NCI-H1417 treated with DMSO at 0.1 percent for 48 hours (cell line): Measurements from ENCODE around the gene MEI1.
"Not testable (repeated sequence)": the region's sequence is repeated elsewhere in the genome, so short reads cannot be mapped to it uniquely, and the experiment has no call there.

ENCODE experiments used
- DNase-seq: peaks from one replicate; lab custom pipeline; 2025; lab: John Stamatoyannopoulos, UW

MEI1 gene

DNA sequence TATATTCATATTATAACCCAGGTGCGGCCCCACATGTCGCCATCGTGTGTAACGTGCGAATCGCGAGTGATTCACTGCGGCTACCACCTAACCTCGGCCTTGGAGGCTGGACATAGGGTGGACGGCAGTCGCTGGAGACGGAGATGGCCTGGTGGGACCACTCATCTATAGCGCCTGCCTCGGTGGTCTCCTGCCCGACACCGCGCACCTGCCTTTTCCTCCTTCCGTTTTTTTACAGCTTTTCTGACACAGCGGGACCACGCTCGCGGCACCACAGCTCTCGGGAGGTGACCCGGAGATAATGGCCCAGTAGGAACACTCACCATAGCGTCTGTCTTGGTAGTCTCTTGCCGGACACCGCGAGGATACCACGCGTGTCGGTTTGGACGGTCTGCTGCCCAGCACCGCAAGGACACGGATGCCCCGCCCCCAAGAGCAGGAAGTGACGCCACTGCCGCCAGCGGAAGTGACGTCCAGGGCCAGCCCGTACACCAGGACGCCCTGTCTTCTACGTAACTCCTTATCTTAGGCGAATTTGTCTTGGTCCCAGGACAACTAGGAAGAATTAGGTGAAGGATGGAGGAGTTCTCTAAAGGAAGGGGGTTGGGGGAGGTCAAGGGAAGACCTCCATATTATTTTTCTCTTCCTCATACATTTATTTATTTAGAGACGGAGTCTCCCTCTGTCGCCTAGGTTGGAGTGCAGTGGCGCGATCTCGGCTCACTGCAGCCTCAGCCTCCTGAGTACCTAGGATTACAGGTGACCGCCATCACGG, 17.1 kb upstream of the MEI1 start:
- DNase-seq: no peak

DNA sequence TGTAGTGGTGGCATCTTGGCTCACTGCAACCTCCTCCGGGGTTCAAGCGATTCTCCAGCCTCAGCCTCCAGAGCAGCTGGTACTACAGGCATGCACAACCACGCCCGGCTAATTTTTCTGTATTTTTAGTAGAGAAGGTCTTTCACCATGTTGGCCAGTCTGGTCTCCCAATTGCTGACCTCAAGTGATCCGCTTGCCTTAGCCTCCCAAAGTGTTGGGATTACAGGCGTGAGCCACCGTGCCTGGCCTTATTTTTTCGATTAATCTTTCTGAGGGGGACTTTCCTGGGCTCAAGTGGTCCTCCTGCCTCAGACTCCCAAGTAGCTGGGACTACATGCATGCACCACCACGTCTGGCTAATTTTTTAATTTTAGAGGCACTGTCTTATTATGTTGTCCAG, 16.3 kb upstream of the MEI1 start:
- DNase-seq: no peak

- no peak for DNase-seq
Observed at GRCh38 chr22:41683616-41684015, 15.7 kb upstream of the MEI1 start.

- DNase-seq: no peak
Observed at GRCh38 chr22:41684194-41684593, 15.1 kb upstream of the MEI1 start.

DNA sequence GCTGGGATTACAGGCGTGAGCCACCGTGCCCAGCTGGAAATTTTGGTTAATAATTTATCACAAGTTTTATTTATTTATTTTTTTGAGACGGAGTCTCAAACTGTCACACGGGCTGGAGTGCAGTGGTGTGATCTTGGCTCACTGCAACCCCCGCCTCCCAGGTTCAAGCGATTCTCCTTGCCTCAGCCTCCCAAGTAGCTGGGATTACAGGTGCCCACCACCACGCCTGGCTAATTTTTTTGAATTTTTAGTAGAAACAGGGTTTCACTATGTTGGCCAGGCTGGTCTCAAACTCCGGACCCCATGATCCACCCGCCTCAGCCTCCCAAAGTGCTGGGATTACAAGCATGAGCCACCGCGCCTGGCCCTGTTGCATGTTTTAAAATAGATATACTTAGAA, 12.4 kb upstream of the MEI1 start:
- DNase-seq: not testable (repeated sequence)

DNA sequence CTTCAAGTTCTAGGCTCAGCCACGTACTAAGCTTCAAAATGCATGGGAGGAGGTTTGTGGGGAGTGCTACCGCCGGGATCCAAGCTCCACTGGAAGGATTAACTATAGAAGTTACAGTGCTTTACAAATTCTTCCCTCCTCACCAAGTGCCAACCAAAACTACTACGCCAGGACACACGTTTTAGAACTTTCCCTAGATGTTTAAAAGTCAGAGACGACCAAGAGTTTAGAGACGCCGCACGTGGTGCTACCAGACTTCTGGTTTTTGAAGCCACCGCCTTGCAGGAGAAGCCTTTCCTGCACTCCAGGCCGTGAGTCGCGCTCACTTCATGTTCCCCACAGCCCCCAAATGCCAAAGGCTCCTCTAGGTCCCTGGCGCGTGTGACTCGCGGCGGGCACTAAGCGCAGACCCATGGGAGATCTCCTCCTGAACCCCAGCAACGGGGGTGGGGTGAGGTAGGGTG, 11.4 kb upstream of the MEI1 start:
- no peak for DNase-seq

DNA sequence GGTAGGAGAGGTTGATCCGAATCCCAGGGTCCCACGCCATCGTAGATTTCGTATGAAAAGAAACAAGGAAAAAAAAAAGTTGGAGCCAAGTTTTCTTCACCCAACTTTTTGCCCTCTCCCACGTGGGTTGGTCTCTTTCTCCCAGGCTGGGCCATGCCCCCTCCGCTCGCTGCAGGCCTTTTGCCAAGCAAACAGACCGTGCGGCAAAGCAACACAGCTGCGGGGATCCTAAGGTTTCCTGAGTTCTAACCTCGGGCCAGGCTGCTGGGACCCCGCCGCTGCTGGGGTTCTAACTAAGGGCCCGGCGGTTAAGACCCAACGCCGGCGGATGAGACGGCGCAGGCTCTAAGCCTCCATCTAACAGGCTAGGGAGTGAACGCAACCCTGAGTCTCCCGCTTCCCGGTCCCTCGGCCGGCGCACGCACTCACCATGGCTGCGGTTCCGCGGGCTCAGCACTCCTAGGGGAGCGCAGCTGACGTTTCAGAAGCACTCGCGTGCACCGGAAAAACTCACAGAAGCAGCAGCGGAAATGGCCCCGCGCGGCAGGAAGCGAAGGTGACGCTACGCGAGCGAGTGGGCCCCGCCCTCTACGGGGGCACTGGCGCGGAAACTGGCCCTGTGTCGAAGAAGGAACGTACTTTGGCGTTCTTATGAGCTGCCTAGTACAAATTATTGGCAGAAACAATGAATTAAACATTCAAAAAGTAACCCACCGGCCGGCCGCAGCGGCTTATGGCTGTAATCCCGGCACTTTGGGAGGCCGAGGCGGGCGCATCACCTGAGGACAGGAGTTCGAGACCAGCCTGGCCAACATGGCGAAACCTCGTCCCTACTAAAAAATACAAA, 10.7 kb upstream of the MEI1 start, which contains the start of gene SNU13:
TSS of gene SNU13 (minus strand) at position 503 of the 847 bp plus-strand sequence. CDS start at position 432, 71 bp downstream.
- DNase-seq: peak; percentile 27

DNA sequence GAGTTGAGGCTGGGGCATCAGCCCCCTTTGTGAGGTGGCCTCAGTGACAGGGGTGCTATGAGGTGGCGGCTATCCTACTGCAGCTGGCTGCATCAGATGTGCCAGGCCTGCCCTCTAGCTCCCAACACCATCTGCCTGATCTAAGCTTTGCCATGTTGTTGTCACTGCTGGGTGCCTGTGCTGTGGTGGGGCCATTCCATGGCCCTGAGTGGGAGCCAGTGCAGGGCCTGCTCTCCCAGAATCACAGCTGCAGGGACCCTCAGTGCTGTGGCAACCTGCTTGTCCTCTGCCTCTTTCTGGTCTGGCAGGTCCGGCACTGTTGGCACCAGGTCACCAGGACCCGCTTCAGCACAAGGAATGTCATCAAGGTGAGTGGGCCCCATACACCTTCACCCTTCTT, 8.8 kb upstream of the MEI1 start:
- DNase-seq: no peak

- DNase-seq: no peak
Observed at GRCh38 chr22:41695211-41695610, 4.1 kb upstream of the MEI1 start.

- DNase-seq: no peak
Observed at GRCh38 chr22:41696703-41697102, 2.6 kb upstream of the MEI1 start.

- DNase-seq: peak; percentile 9
Observed at GRCh38 chr22:41697126-41697775, 2.1 kb upstream of the MEI1 start.

- DNase-seq: no peak
Observed at GRCh38 chr22:41700108-41700364, 733 bp downstream of the MEI1 start.

DNA sequence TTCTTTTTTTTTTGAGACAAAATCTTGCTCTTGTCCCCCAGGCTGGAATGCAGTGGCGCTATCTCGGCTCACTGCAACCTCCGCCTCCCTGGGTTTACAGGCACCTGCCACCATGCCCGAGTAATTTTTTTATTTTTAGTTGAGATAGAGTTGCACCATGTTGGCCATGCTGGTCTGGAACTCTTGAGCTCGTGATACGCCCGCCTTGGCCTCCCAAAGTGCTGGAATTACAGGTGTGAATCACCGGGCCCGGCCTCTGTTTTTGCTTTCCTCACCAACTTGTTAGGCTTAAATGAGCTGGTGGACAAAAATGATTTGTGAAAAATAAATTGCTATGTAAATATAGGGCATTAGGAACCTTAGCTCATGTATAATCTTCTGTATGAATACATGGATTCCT, 3.5 kb downstream of the MEI1 start:
- DNase-seq: no peak

DNA sequence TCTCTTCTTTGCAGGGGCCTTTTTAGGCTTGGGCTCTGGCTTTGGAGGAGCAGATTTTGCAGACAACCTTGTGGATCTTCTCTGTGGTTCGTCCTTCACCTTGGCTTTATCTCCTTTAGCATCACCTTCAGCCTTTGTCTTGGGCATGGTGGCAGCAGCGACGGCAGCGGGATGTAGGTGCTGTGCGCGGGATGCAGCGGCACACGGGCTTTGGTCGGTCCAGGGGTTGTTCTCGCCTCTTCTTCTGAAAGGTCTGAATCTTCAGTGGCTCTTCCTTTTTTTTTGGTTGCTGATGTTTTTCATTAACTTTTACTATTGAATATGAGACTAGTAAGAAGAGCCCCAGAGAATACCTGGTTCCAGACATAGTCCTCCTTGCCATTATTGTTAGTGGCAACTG, 10.0 kb downstream of the MEI1 start:
- no peak for DNase-seq

- no peak for DNase-seq
Observed at GRCh38 chr22:41713004-41713403, 13.7 kb downstream of the MEI1 start.

DNA sequence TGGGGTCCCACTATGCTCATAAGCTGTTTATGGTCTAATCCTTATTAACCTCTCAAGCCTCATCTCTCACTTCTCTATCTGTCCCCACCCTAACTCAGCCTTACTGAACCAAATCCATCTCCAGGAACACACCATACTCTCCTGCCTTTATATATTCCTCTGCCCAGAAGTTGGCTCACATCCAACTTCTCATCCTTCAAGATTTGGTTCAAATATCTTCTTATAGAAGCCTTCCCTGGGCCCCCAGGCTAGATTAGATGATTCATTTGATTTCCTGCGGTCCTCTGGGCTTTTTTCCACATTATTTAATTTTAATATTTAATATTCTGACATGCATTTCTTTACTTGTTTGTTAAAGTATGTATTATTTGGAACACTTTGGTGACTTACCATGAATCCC, 23.2 kb downstream of the MEI1 start:
- DNase-seq: no peak

DNA sequence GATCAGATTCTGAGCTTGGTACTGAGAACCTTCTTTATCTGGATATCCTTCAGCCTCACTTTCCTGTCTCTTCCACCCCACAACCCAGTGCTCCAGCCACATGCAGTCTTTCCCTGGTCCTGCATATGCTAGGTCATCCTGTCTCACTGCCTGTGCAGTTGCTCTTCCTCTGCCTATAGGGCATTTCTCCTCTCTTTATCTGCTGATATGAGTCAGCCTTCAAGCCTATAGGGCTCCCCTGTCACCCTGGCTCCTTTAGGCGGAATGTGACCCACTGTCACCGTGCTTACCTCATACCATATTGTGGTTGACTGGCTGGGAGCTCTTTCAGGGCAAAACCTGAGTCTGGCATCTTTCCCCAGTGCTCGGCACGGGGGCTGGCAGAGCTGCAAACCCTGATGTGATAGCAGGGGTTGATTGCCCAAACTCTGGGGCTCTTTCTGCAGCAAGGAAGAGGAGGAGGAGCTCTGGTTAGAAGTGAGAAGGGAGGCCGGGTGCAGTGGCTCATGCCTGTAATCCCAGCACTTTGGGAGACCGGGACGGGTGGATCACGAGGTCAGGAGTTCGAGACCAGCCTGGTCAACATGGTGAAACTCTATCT, 26.3 kb downstream of the MEI1 start:
- no peak for DNase-seq

GRCh38 chr22:41731609-41732008, 32.3 kb downstream of the MEI1 start:
- DNase-seq: no peak

- no peak for DNase-seq
Observed at GRCh38 chr22:41732096-41732772, 32.9 kb downstream of the MEI1 start.

DNA sequence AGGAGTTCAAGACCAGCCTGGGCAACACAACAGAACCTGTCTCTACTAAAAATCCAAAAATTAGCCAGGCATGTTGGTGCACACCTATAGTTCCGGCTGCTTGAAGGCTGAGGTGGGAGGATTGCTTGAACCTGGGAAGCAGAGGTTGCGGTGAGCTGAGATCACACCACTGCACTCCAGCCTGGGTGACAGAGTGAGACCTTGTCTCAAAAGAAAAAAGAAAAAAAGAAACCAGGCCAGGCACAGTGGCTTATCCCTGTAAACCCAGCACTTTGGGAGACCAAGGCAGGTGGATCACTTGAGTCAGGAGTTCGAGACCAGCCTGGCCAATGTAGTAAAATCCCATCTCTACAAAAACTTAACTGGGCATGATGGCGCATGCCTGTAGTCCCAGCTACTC, 33.9 kb downstream of the MEI1 start:
- not testable (repeated sequence) for DNase-seq

DNA sequence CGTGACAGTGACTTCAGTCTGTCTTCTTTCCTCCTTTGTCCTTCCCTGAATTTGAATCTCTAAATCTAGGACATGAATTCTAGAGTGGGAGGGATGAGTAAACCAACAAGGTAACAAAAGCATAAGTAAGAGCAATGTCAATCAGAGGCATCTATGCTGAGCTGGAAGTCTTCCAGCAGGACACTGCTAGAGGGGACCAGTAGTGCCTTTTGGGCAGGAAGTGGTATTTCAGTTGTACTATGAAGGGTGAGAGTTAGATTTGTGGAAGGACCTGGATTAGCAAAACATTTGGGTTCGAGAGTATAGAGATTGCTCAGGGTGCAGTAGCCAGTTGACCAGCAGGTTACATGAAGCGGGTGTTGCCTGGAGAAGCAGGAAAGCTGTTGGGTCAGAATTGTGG, 40.3 kb downstream of the MEI1 start:
- no peak for DNase-seq

GRCh38 chr22:41742918-41743317, 43.6 kb downstream of the MEI1 start:
- DNase-seq: no peak
